Neural cell (in vitro differentiated cells): Measurements from ENCODE around the gene SMCO2. TPM values are rescaled to one million over a fixed set of nuclear protein-coding genes. Genes with fewer than 3 reads are reported as not detected.

Source experiments
- H2AFZ ChIP-seq: fragments of 200-600, 300-800 bp; sonication (generic), shearing (Covaris generic); 2 replicates; pipeline ENCODE4 v1.6.0; 2014; ENCODE audit warnings: low read depth, mild to moderate bottlenecking, antibody characterized with exemption, low read length, moderate library complexity
- H3F3A ChIP-seq: fragments of 200-600 bp; shearing (Covaris generic); 2 replicates; pipeline ENCODE4 v1.6.1; 2016; ENCODE audit warnings: mild to moderate bottlenecking, moderate library complexity, mixed read lengths, antibody characterized with exemption, low read length; ENCODE audit not compliant: insufficient read depth, poor library complexity, severe bottlenecking
- H3K27ac ChIP-seq: fragments of 200-600, 300-800 bp; sonication (generic), shearing (Covaris generic); 2 replicates; pipeline ENCODE4 v1.5.1; 2014; ENCODE audit warnings: mild to moderate bottlenecking, low read length, moderate library complexity
- H3K27me3 ChIP-seq: fragments of 300-800, 200-600 bp; sonication (generic), shearing (Covaris generic); 2 replicates; pipeline ENCODE4 v1.6.0; 2014; ENCODE audit warnings: mild to moderate bottlenecking, low read depth, low read length, moderate library complexity; ENCODE audit not compliant: insufficient read depth
- H3K36me3 ChIP-seq: fragments of 300-800, 200-600 bp; sonication (generic), shearing (Covaris generic); 2 replicates; pipeline ENCODE4 v1.5.1; 2014; ENCODE audit warnings: mild to moderate bottlenecking, antibody characterized with exemption, low read length, moderate library complexity; ENCODE audit not compliant: insufficient read depth
- H3K4me2 ChIP-seq: fragments of 300-800, 200-600 bp; sonication (generic), shearing (Covaris generic); 2 replicates; pipeline ENCODE4 v1.6.0; 2014; ENCODE audit warnings: mild to moderate bottlenecking, low read length
- H3K4me3 ChIP-seq: fragments of 300-800, 200-600 bp; sonication (generic), shearing (Covaris generic); 2 replicates; pipeline ENCODE4 v1.5.1; 2014; ENCODE audit warnings: mild to moderate bottlenecking, low read length, moderate library complexity
- H3K79me2 ChIP-seq: fragments of 200-600 bp; shearing (Covaris generic); replicated peaks from 2 replicates; pipeline ENCODE4 v1.6.0; 2014; ENCODE audit warnings: mild to moderate bottlenecking, low read length, moderate library complexity; ENCODE audit not compliant: insufficient read depth
- H3K9ac ChIP-seq: fragments of 300-800, 200-600 bp; sonication (generic), shearing (Covaris generic); 2 replicates; pipeline ENCODE4 v1.6.1; 2016; ENCODE audit warnings: mild to moderate bottlenecking, low read length, mixed read lengths
- H3K9me2 ChIP-seq: fragments of 200-600 bp; shearing (Covaris generic); 2 replicates; pipeline ENCODE4 v1.6.1; 2016; ENCODE audit warnings: mild to moderate bottlenecking, low read length, mixed read lengths; ENCODE audit not compliant: insufficient read depth
- H3K9me3 ChIP-seq: fragments of 200-600, 300-800 bp; sonication (generic), shearing (Covaris generic); 2 replicates; pipeline ENCODE4 v1.6.1; 2016; ENCODE audit warnings: mild to moderate bottlenecking, mixed run types, low read length, moderate library complexity, mixed read lengths
- H4K20me1 ChIP-seq: fragments of 200-600 bp; shearing (Covaris generic); 2 replicates; pipeline ENCODE4 v1.6.1; 2016; ENCODE audit warnings: mild to moderate bottlenecking, mixed run types; ENCODE audit not compliant: insufficient read depth
- EP300 ChIP-seq: fragments of 450-650 bp; conservative IDR thresholded peaks from 2 replicates; pipeline ENCODE4 v1.6.1; 2014; ENCODE audit warnings: antibody characterized with exemption, mild to moderate bottlenecking, moderate library complexity; ENCODE audit not compliant: poor library complexity, severe bottlenecking
- EZH2 ChIP-seq: fragments of 200-600, 300-800 bp; shearing (Covaris generic), sonication (generic); IDR thresholded peaks from 2 replicates; pipeline ENCODE4 v1.6.1; 2014; ENCODE audit warnings: antibody characterized with exemption, low read length, borderline replicate concordance, mild to moderate bottlenecking; ENCODE audit not compliant: insufficient read depth, poor library complexity, severe bottlenecking
- POLR2AphosphoS5 ChIP-seq: IDR thresholded peaks from 2 replicates; pipeline ENCODE4 v1.6.1; 2012
- RAD21 ChIP-seq: fragments of 450-650 bp; conservative IDR thresholded peaks from 2 replicates; pipeline ENCODE4 v1.6.1; 2014; ENCODE audit warnings: antibody characterized with exemption, mild to moderate bottlenecking, moderate library complexity
- SMC3 ChIP-seq: fragments of 450-650 bp; conservative IDR thresholded peaks from 2 replicates; pipeline ENCODE4 v1.6.1; 2014; ENCODE audit warnings: antibody characterized with exemption, mild to moderate bottlenecking, moderate library complexity; ENCODE audit not compliant: poor library complexity
- TAF1 ChIP-seq: IDR thresholded peaks from 2 replicates; pipeline ENCODE4 v1.6.1; 2012; ENCODE audit warnings: low read depth
- polyA plus RNA-seq: library from polyadenylated mRNA; depleted of rRNA; stranded (reverse); fragments of >200 nt; gene quantifications from 2 replicates; pipeline ENCODE4 v1.2.3, GENCODE V29; 2014
- TF ChIP-seq, protein P1 (sequence below): IDR thresholded peaks from 2 replicates; pipeline ENCODE4 v1.6.1; 2012; ENCODE audit warnings: borderline replicate concordance

Gene SMCO2
- polyA plus RNA-seq, 1 donor from 2014 or later: not detected

- Histone ChIP-seq H4K20me1 (no peaks in the 10 kb centered on the region), H3K9me3 (no peaks in the 10 kb centered on the region), H3F3A (no peaks in the 10 kb centered on the region), H3K9me2 (no peaks in the 10 kb centered on the region), H3K4me2 (no peak overlapping the region), H3K27ac (no peak overlapping the region), H2AFZ (no peak overlapping the region), H3K79me2 (no peaks in the 10 kb centered on the region), H3K9ac (no peak overlapping the region), H3K4me3 (no peak overlapping the region), H3K36me3 (no peaks in the 10 kb centered on the region), H3K27me3 (no peaks in the 10 kb centered on the region)
- TF ChIP-seq TAF1 (no peak), RAD21 (no peak), EP300 (no peak), SMC3 (no peak)
- TF ChIP-seq, protein P1, sequence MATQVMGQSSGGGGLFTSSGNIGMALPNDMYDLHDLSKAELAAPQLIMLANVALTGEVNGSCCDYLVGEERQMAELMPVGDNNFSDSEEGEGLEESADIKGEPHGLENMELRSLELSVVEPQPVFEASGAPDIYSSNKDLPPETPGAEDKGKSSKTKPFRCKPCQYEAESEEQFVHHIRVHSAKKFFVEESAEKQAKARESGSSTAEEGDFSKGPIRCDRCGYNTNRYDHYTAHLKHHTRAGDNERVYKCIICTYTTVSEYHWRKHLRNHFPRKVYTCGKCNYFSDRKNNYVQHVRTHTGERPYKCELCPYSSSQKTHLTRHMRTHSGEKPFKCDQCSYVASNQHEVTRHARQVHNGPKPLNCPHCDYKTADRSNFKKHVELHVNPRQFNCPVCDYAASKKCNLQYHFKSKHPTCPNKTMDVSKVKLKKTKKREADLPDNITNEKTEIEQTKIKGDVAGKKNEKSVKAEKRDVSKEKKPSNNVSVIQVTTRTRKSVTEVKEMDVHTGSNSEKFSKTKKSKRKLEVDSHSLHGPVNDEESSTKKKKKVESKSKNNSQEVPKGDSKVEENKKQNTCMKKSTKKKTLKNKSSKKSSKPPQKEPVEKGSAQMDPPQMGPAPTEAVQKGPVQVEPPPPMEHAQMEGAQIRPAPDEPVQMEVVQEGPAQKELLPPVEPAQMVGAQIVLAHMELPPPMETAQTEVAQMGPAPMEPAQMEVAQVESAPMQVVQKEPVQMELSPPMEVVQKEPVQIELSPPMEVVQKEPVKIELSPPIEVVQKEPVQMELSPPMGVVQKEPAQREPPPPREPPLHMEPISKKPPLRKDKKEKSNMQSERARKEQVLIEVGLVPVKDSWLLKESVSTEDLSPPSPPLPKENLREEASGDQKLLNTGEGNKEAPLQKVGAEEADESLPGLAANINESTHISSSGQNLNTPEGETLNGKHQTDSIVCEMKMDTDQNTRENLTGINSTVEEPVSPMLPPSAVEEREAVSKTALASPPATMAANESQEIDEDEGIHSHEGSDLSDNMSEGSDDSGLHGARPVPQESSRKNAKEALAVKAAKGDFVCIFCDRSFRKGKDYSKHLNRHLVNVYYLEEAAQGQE: no peak
These were observed 91.5 kb downstream of the SMCO2 start for GRCh38 chr12:27537855-27538675.

GRCh38 chr12:27539191-27539631, 92.7 kb downstream of the SMCO2 start:
- TF ChIP-seq EZH2 (no peak), RAD21 (no peak), TAF1 (no peak)
- Histone ChIP-seq H2AFZ (no peak overlapping the region), H3K79me2 (no peaks in the 10 kb centered on the region), H3K9me3 (no peaks in the 10 kb centered on the region), H3K9me2 (no peaks in the 10 kb centered on the region), H3K4me3 (no peak overlapping the region), H3K27me3 (no peaks in the 10 kb centered on the region), H3K27ac (no peak overlapping the region), H3F3A (no peaks in the 10 kb centered on the region), H4K20me1 (no peaks in the 10 kb centered on the region), H3K36me3 (no peaks in the 10 kb centered on the region), H3K9ac (no peak overlapping the region), H3K4me2 (no peak overlapping the region)

GRCh38 chr12:27541031-27541719, 94.6 kb downstream of the SMCO2 start:
- no peak overlapping the region for H3K27ac ChIP-seq
- no peak overlapping the region for H2AFZ ChIP-seq
- no peaks in the 10 kb centered on the region for H3F3A ChIP-seq
- no peak overlapping the region for H3K4me3 ChIP-seq
- TF ChIP-seq, protein P1: no peak
- TF ChIP-seq EP300 (no peak), POLR2AphosphoS5 (no peak), TAF1 (no peak), SMC3 (no peak)
- no peaks in the 10 kb centered on the region for H3K9me2 ChIP-seq
- H4K20me1 ChIP-seq: no peaks in the 10 kb centered on the region
- H3K27me3 ChIP-seq: no peaks in the 10 kb centered on the region
- H3K79me2 ChIP-seq: no peaks in the 10 kb centered on the region
- no peaks in the 10 kb centered on the region for H3K36me3 ChIP-seq
- H3K9ac ChIP-seq: no peak overlapping the region
- H3K9me3 ChIP-seq: no peaks in the 10 kb centered on the region
- no peak overlapping the region for H3K4me2 ChIP-seq
